LNCaP clone FGC (cell line): ENCODE measurements around the gene IL31.
"Not testable (repeated sequence)": the region's sequence is repeated elsewhere in the genome, so short reads cannot be mapped to it uniquely, and the experiment has no call there.

Experiments used
- DNase-seq: peaks from one replicate; pipeline ENCODE4 v3.0.0-alpha.2; 2011; ENCODE audit warnings: low read depth
- H3K4me3 ChIP-seq: 2 replicates; pipeline ENCODE4 v1.5.1; 2011; ENCODE audit warnings: mild to moderate bottlenecking, low read depth, low read length, control low read depth
- CTCF ChIP-seq: IDR thresholded peaks from 2 replicates; pipeline ENCODE4 v1.5.1; 2012; ENCODE audit warnings: mild to moderate bottlenecking; ENCODE audit not compliant: control insufficient read depth, insufficient read depth; ENCODE audit errors: extremely low read depth

The IL31 gene

GRCh38 chr12:122184517-122184916, 10.5 kb upstream of the IL31 start:
- no peak for TF ChIP-seq CTCF
- DNase-seq, result no peak
- H3K4me3 ChIP-seq, result no peak overlapping the region

DNA sequence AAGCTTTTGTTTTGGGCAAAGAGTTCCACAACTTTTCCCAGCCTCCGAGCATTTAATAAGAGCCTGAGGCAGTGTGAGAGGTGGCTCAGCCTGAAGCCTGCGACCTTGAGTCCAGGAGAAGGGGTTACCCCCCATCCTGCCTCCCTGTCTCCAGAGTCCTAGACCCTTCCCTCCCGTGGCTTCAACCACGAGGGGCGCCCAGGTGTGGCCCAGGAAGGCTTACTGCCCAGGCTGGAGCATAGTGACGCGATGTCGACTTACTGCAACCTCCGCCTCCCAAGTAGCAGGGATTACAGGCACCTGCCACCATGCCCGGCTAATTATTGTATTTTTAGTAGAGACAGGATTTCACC, 9.5 kb upstream of the IL31 start:
- DNase-seq, result no peak
- no peak for TF ChIP-seq CTCF
- H3K4me3 ChIP-seq, result no peak overlapping the region

- TF ChIP-seq CTCF, result no peak
- H3K4me3 ChIP-seq, result no peak within 1 kb of the TSS
- no peak for DNase-seq
These were observed 9.0 kb upstream of the IL31 start, which contains the start of gene LRRC43 for GRCh38 chr12:122182887-122183587. TSS of gene LRRC43 (plus strand) at chr12:122183123. CDS start at chr12:122183145, 22 bp downstream.

- not testable (repeated sequence) for DNase-seq, H3K4me3 ChIP-seq
These were observed 2.5 kb upstream of the IL31 start for GRCh38 chr12:122176473-122176872.

- no peak for TF ChIP-seq CTCF
- no peak overlapping the region for H3K4me3 ChIP-seq
- no peak for DNase-seq
These were observed 1.6 kb downstream of the IL31 start for GRCh38 chr12:122172262-122172939.

- no peak for TF ChIP-seq CTCF
- H3K4me3 ChIP-seq, result no peak overlapping the region
- no peak for DNase-seq
These were observed 2.6 kb downstream of the IL31 start for GRCh38 chr12:122171399-122171798.

- no peak overlapping the region for H3K4me3 ChIP-seq
- TF ChIP-seq CTCF, result no peak
- DNase-seq, result no peak
These were observed 5.5 kb downstream of the IL31 start for GRCh38 chr12:122168492-122168891.
